Gastroesophageal sphincter (tissue), 4 donors: ENCODE results near the gene MUSK. TPM values are rescaled to one million over a fixed set of nuclear protein-coding genes. Genes with fewer than 3 reads are reported as not detected.

Experiments
- ATAC-seq: fragments of 150-250 bp; one replicate; pipeline ENCODE4 v1.9.1; 2016; ENCODE audit warnings: mild to moderate bottlenecking, moderate library complexity
- H3K27ac ChIP-seq, 4 donors: fragments of 200-600 bp; sonication (generic) in 3 of 4; 1 replicate in 3 of 4; 2 replicates in 1 of 4; pipeline ENCODE4 v1.5.1; 2016 to 2019
- H3K27me3 ChIP-seq: fragments of 200-600 bp; sonication (generic); one replicate; pipeline ENCODE4 v1.5.1; 2019
- H3K36me3 ChIP-seq, 2 donors: fragments of 200-600 bp; sonication (generic); one replicate each; pipeline ENCODE4 v1.5.1; 2019; ENCODE audit warnings: control low read depth in 1 of 2
- H3K4me1 ChIP-seq, 3 donors: fragments of 200-600 bp; sonication (generic); 1 replicate in 2 of 3; 2 replicates in 1 of 3; pipeline ENCODE4 v1.5.1; 2016 to 2019; ENCODE audit warnings: control low read depth in 2 of 3
- H3K4me3 ChIP-seq, 2 donors: fragments of 200-600 bp; sonication (generic); one replicate each; pipeline ENCODE4 v1.5.1; 2019; ENCODE audit warnings: mild to moderate bottlenecking in 1 of 2, moderate library complexity in 1 of 2
- H3K9me3 ChIP-seq, 3 donors: fragments of 200-600 bp; sonication (generic); one replicate each; pipeline ENCODE4 v1.5.1; 2017 to 2019; ENCODE audit warnings: control low read depth in 2 of 3
- CTCF ChIP-seq, 4 experiments: fragments of 200-600 bp in 2 of 4; fragments of 450-650 bp in 2 of 4; sonication (generic) in 1 of 4; IDR thresholded peaks; one replicate each; pipeline ENCODE4 v1.5.1; 2017 to 2019; ENCODE audit warnings: antibody characterized with exemption in 4 of 4, mild to moderate bottlenecking in 2 of 4, moderate library complexity in 2 of 4
- EP300 ChIP-seq: sonication (generic); formaldehyde crosslinking; IDR thresholded peaks from one replicate; pipeline ENCODE4 v1.6.1; 2017; ENCODE audit warnings: antibody characterized with exemption, mild to moderate bottlenecking
- POLR2A ChIP-seq, 2 donors: fragments of 450-650 bp; IDR thresholded peaks; one replicate each; pipeline ENCODE4 v1.6.1; 2017; ENCODE audit warnings: antibody characterized with exemption in 2 of 2, mild to moderate bottlenecking in 2 of 2, moderate library complexity in 1 of 2
- POLR2AphosphoS5 ChIP-seq: sonication (generic); formaldehyde crosslinking; IDR thresholded peaks from one replicate; pipeline ENCODE4 v1.6.1; 2017; ENCODE audit warnings: antibody characterized with exemption
- WGBS, 2 donors: methylation state at CpG; one replicate each; pipeline ENCODE4 v1.1.5; 2018; ENCODE audit warnings: low coverage in 1 of 2; 5-methylcytosine and 5-hydroxymethylcytosine counted together
- total RNA-seq, 4 donors: library from RNA; depleted of rRNA; stranded (reverse); fragments of >200 nt; gene quantifications; one replicate each; pipeline ENCODE4 v1.1.0, GENCODE V29; 2016

MUSK gene
- total RNA-seq, 4 donors from 2014 or later: 2.9 to 8.4 (median 4.2) TPM

DNA sequence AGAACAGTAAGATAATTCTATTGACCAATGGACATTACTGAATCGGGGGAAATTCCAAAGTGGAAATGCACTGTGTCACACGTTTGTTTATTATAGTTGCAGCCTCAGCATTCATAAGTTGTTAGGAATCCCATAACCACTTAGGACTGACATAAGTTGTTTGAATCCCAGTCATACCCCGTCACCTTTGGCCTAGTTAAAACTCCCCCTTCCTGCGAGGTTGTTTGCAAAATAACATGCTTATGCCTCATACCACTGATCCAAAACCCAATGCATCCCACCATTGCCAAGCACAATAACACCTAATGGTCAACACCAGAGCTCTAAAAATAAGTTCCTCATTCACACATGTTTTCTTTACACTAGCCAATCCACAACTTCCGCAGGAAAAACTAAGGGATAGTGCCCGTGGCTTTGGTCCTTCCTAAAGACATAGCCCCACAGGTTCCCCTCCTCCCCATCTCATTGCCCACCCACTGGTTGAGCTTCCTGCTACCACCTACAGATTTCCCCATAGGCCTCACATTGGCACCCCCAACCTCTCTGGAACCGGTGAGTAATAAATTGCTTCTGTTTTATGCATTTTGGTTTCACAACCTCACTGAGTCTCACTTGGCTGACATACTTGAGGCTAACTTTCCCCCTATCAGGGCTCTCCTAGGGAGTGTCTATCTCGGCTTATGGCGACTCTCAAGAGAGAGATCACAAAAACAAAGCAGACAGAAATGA lies 42.3 kb upstream of the MUSK start:
- Histone ChIP-seq H3K4me1 (no peaks in the 10 kb centered on the region), H3K27me3 (no peaks in the 10 kb centered on the region), H3K9me3 (peaks cover 0 to 9% (median 0%) of the 10 kb centered on the region in 3 donors), H3K36me3 (no peaks in the 10 kb centered on the region), H3K4me3 (no peak overlapping the region), H3K27ac (no peak overlapping the region)
- TF ChIP-seq CTCF (IDR thresholded peaks at IDR 0.05) (no peak), POLR2AphosphoS5 (no peak), EP300 (no peak), POLR2A (IDR thresholded peaks at IDR 0.05) (no peak)
- WGBS, 2 donors: 69 to 80% methylated on average over 7 to 9 of the region's 9 CpGs
- ATAC-seq: peak; percentile 31

- Histone ChIP-seq H3K27ac (no peak overlapping the region), H3K9me3 (peaks cover 0 to 26% (median 0%) of the 10 kb centered on the region in 3 donors), H3K27me3 (no peaks in the 10 kb centered on the region), H3K4me1 (no peaks in the 10 kb centered on the region), H3K4me3 (no peak overlapping the region), H3K36me3 (no peaks in the 10 kb centered on the region)
- ATAC-seq: no peak
- TF ChIP-seq CTCF (IDR thresholded peaks at IDR 0.05): no peak
Observed at GRCh38 chr9:110635589-110635988, 33.0 kb upstream of the MUSK start.

GRCh38 chr9:110638381-110638954 lies 30.1 kb upstream of the MUSK start:
- Histone ChIP-seq H3K36me3 (no peaks in the 10 kb centered on the region), H3K4me3 (no peak overlapping the region), H3K27me3 (no peaks in the 10 kb centered on the region), H3K9me3 (peaks cover 0 to 18% (median 0%) of the 10 kb centered on the region in 3 donors), H3K4me1 (no peaks in the 10 kb centered on the region), H3K27ac (no peak overlapping the region)
- no peak for ATAC-seq
- peak in 1 of 4 experiments; percentile 37 for TF ChIP-seq CTCF (IDR thresholded peaks at IDR 0.05)
- no peak for TF ChIP-seq EP300
- 17 to 31% methylated on average over 4 of the region's 4 CpGs for WGBS, 2 donors

GRCh38 chr9:110640736-110641135 lies 27.9 kb upstream of the MUSK start:
- Histone ChIP-seq H3K4me1 (no peaks in the 10 kb centered on the region), H3K9me3 (peaks cover 0 to 10% (median 0%) of the 10 kb centered on the region in 3 donors), H3K27ac (no peak overlapping the region), H3K27me3 (no peaks in the 10 kb centered on the region), H3K36me3 (no peaks in the 10 kb centered on the region), H3K4me3 (no peak overlapping the region)
- ATAC-seq: no peak
- no peak for TF ChIP-seq EP300
- TF ChIP-seq POLR2A (IDR thresholded peaks at IDR 0.05): no peak
- no peak for TF ChIP-seq POLR2AphosphoS5
- TF ChIP-seq CTCF (IDR thresholded peaks at IDR 0.05): no peak

DNA sequence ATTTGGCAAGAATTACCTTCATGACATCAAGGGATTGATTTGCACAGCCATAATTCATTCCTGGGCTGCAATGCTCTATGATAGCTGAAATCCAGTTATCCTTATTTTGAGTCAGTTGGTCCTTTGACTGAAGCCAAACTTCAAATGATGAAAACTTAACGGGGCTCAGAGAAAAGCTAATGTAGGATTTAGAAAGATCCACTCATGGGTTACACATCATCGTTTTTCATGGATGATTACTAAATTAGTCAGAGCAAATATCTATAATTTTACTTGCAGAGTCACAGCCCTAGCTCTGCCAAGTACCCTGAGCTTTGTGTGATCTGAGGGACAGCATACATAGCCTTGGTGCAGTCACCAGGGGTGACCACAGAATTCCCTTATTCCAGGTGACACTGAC lies 27.3 kb upstream of the MUSK start:
- no peak overlapping the region for H3K27ac ChIP-seq

More for the DNA sequence above, 27.3 kb upstream of the MUSK start:
- TF ChIP-seq EP300 (no peak), POLR2AphosphoS5 (no peak), CTCF (IDR thresholded peaks at IDR 0.05) (no peak), POLR2A (IDR thresholded peaks at IDR 0.05) (no peak)
- no peaks in the 10 kb centered on the region for H3K36me3 ChIP-seq
- 43 to 71% methylated on average over 1 to 2 of the region's 2 CpGs for WGBS, 2 donors
- H3K4me3 ChIP-seq: no peak overlapping the region
- H3K4me1 ChIP-seq: no peaks in the 10 kb centered on the region
- H3K27me3 ChIP-seq: no peaks in the 10 kb centered on the region
- H3K9me3 ChIP-seq: peaks cover 0 to 5% (median 0%) of the 10 kb centered on the region in 3 donors
- ATAC-seq: no peak
